HepG2 (cell line): ENCODE measurements around the gene GALNT1. TPM values are rescaled to one million over a fixed set of nuclear protein-coding genes. Genes with fewer than 3 reads are reported as not detected.

Source experiments
- ATAC-seq: fragments of 200-7000 bp; cut with Tn5 transposase; 3 replicates; pipeline ENCODE4 v1.9.1; 2020; ENCODE audit warnings: mild to moderate bottlenecking, moderate library complexity
- BruUV-seq: library from RNA; stranded (reverse); fragments of 400-500 nt; replicated peaks from 2 replicates; lab custom pipeline; 2021; lab: Mats Ljungman, UMichigan
- CTCF ChIA-PET: fragments of 300-600 bp; formaldehyde crosslinking; extraction: SDS; loops from one replicate; lab custom pipeline; 2021; ENCODE audit warnings: low total read pairs, inconsistent platforms, low intra/inter-chr PET ratio; lab: Yijun Ruan, JAX
- POLR2A ChIA-PET: fragments of 350-600 bp; sonication (Branson Sonifier 250); formaldehyde crosslinking; loops from one replicate; lab custom pipeline; 2020; ENCODE audit warnings: antibody characterized with exemption, inconsistent platforms; lab: Yijun Ruan, JAX
- DNase-seq: peaks from one replicate; pipeline ENCODE4 v3.0.0-alpha.2; 2015; ENCODE audit warnings: low spot score
- FAIRE-seq: peaks from 3 replicates; lab custom pipeline; 2011; peaks lifted over from hg19 to GRCh38; lab: Jason Lieb, UNC
- H2AFZ ChIP-seq: one replicate; pipeline ENCODE4 v1.6.1; 2011; ENCODE audit warnings: low read length, inconsistent platforms
- H3K27ac ChIP-seq: fragments of 300-600 bp; 3 replicates; pipeline ENCODE4 v1.8.0; 2011; ENCODE audit warnings: mixed run types, mild to moderate bottlenecking, mixed read lengths, low read length, inconsistent platforms; ENCODE audit not compliant: insufficient read depth; ENCODE audit errors: extremely low read length
- H3K27me3 ChIP-seq, 2 experiments: fragments of 200-600 bp in 1 of 2; 2 replicates in 1 of 2; 3 replicates in 1 of 2; pipeline versions ENCODE4 v1.6.0 to v1.8.0; 2011; ENCODE audit warnings: low read length in 2 of 2, mild to moderate bottlenecking in 2 of 2, moderate library complexity in 2 of 2, inconsistent platforms in 1 of 2; ENCODE audit not compliant: insufficient read depth in 2 of 2, control insufficient read depth in 1 of 2
- H3K36me3 ChIP-seq, 2 experiments: fragments of 200-600 bp in 1 of 2; replicated peaks in 1 of 2; 2 replicates in 1 of 2; 3 replicates in 1 of 2; pipeline versions ENCODE4 v1.5.1 to v1.8.0; 2011; ENCODE audit warnings: low read length in 2 of 2, inconsistent platforms in 1 of 2; ENCODE audit not compliant: insufficient read depth in 2 of 2, control insufficient read depth in 1 of 2
- H3K4me1 ChIP-seq: 2 replicates; pipeline ENCODE4 v1.5.1; 2012; ENCODE audit warnings: low read length, inconsistent platforms; ENCODE audit not compliant: insufficient read depth
- H3K4me2 ChIP-seq: 2 replicates; pipeline ENCODE4 v1.6.0; 2011; ENCODE audit warnings: low read depth, low read length, inconsistent platforms
- H3K4me3 ChIP-seq, 3 experiments: fragments of 200-600 bp in 1 of 3; sonication (generic), shearing (Covaris generic) in 1 of 3; replicated peaks in 1 of 3; 2 replicates each; pipeline ENCODE4 v1.5.1; 2011 to 2016; ENCODE audit warnings: low read length in 3 of 3, inconsistent platforms in 2 of 3, low read depth in 2 of 3, mild to moderate bottlenecking in 2 of 3, control low read depth in 1 of 3, mixed read lengths in 1 of 3; ENCODE audit not compliant: insufficient read depth in 1 of 3
- H3K79me2 ChIP-seq: one replicate; pipeline ENCODE4 v1.6.1; 2011; ENCODE audit warnings: low read length, inconsistent platforms; ENCODE audit not compliant: insufficient read depth
- H3K9ac ChIP-seq: 2 replicates; pipeline ENCODE4 v1.6.0; 2011; ENCODE audit warnings: mild to moderate bottlenecking, low read depth, low read length, inconsistent platforms; ENCODE audit not compliant: insufficient read depth
- H3K9me3 ChIP-seq: 2 replicates; pipeline ENCODE4 v1.5.1; 2012; ENCODE audit warnings: mild to moderate bottlenecking, low read length
- H4K20me1 ChIP-seq: 2 replicates; pipeline ENCODE4 v1.6.0; 2011; ENCODE audit warnings: inconsistent platforms, mild to moderate bottlenecking, low read length, moderate library complexity; ENCODE audit not compliant: insufficient read depth
- AGO2 ChIP-seq: fragments of 200-400 bp; formaldehyde crosslinking; optimal IDR thresholded peaks from 2 replicates; pipeline ENCODE3; 2017; ENCODE audit warnings: mild to moderate bottlenecking, low read depth, low read length, moderate library complexity
- CBX1 ChIP-seq: IDR thresholded peaks from one replicate; pipeline ENCODE4 v1.6.1; 2016; ENCODE audit warnings: antibody characterized with exemption, low read depth
- MTF2 ChIP-seq: sonication (generic); formaldehyde crosslinking; IDR thresholded peaks from 2 replicates; pipeline ENCODE4 v1.5.0; 2020; ENCODE audit warnings: missing genetic modification reagents, borderline replicate concordance
- NCOR1 ChIP-seq: fragments of 200-600 bp; sonication (generic); IDR thresholded peaks from 2 replicates; pipeline ENCODE4 v1.7.0; 2017; ENCODE audit warnings: antibody characterized with exemption, low read length, borderline replicate concordance
- NR1H2 ChIP-seq: sonication (generic); formaldehyde crosslinking; IDR thresholded peaks from 2 replicates; pipeline ENCODE4 v1.8.1; 2022; ENCODE audit warnings: low read depth, missing genetic modification reagents, borderline replicate concordance
- RBAK ChIP-seq: sonication (generic); formaldehyde crosslinking; IDR thresholded peaks from 2 replicates; pipeline ENCODE4 v1.5.1; 2020; ENCODE audit warnings: mild to moderate bottlenecking, missing genetic modification reagents
- RXRA ChIP-seq: sonication (generic); formaldehyde crosslinking; IDR thresholded peaks from 2 replicates; pipeline ENCODE4 v1.5.1; 2020; ENCODE audit warnings: missing genetic modification reagents
- SNAPC2 ChIP-seq: sonication (generic); formaldehyde crosslinking; IDR thresholded peaks from 2 replicates; pipeline ENCODE4 v1.8.1; 2022; ENCODE audit warnings: mild to moderate bottlenecking, missing genetic modification reagents
- YEATS2 ChIP-seq: sonication (generic); formaldehyde crosslinking; IDR thresholded peaks from 2 replicates; pipeline ENCODE4 v1.4.0; 2020; ENCODE audit warnings: missing genetic modification reagents, borderline replicate concordance
- ZKSCAN1 ChIP-seq: fragments of 150-350 bp; IDR thresholded peaks from 2 replicates; pipeline ENCODE4 v1.6.1; 2014; ENCODE audit warnings: low read length
- ZNF292 ChIP-seq: sonication (generic); formaldehyde crosslinking; IDR thresholded peaks from 2 replicates; pipeline ENCODE4 v1.8.1; 2022; ENCODE audit warnings: mild to moderate bottlenecking, low read depth, missing genetic modification reagents, borderline replicate concordance
- ZNF709 ChIP-seq: sonication (generic); formaldehyde crosslinking; IDR thresholded peaks from 2 replicates; pipeline ENCODE4 v1.5.0; 2020; ENCODE audit warnings: mild to moderate bottlenecking, missing genetic modification reagents
- WGBS: methylation state at CpG from one replicate; pipeline ENCODE4 v1.1.6; 2017; ENCODE audit warnings: low lambda C conversion rate; 5-methylcytosine and 5-hydroxymethylcytosine counted together
- in situ Hi-C: cut with HindIII; loops from 2 replicates; pipeline ENCODE4 v1.10.0; 2017; ENCODE audit warnings: low pct_unique_long_range_greater_than_20kb; ENCODE audit not compliant: extremely low pct_ligation_motif_present
- intact Hi-C: fragments of 100-400 bp; cut with micrococcal nuclease; formaldehyde crosslinking; loops from one replicate; pipeline ENCODE4 v1.10.0; 2022; ENCODE audit not compliant: unreplicated experiment
- polyA plus RNA-seq, 8 experiments: library from polyadenylated mRNA; depleted of rRNA in 3 of 8; stranded (reverse) in 7 of 8; unstranded in 1 of 8; fragments of >200 nt; fragmentation: Illumina TruSeq in 4 of 8; extraction: Trizol in 4 of 8; gene quantifications; 2 replicates each; pipeline versions ENCODE4 v1.2.1 to v1.2.3, GENCODE V29; 2011 to 2016; ENCODE audit warnings: low read depth in 4 of 8, missing spikeins in 1 of 8, mixed read lengths in 1 of 8; ENCODE audit not compliant: insufficient read depth in 1 of 8
- total RNA-seq, 5 experiments: library from RNA; depleted of rRNA; stranded (reverse); fragments of >200 nt; fragmentation: Illumina TruSeq; extraction: Trizol; gene quantifications; 2 replicates each; pipeline ENCODE4 v1.2.3, GENCODE V29; 2016; ENCODE audit warnings: low read depth in 1 of 5
- TF ChIP-seq, protein P1 (sequence below): sonication (generic); formaldehyde crosslinking; IDR thresholded peaks from 2 replicates; pipeline ENCODE4 v1.9.0; 2022; ENCODE audit warnings: missing genetic modification reagents, mild to moderate bottlenecking, borderline replicate concordance
- TF ChIP-seq, protein P2 (sequence below): sonication (generic); formaldehyde crosslinking; IDR thresholded peaks from 2 replicates; pipeline ENCODE4 v1.4.0; 2020; ENCODE audit warnings: mild to moderate bottlenecking, low read depth, missing genetic modification reagents

GALNT1 gene
- total and polyA plus RNA-seq, 2 of the 13 experiments (the other 11 are each of a cell fraction or from before 2014, with no cell fraction given) = 41.1 to 100 TPM

DNA sequence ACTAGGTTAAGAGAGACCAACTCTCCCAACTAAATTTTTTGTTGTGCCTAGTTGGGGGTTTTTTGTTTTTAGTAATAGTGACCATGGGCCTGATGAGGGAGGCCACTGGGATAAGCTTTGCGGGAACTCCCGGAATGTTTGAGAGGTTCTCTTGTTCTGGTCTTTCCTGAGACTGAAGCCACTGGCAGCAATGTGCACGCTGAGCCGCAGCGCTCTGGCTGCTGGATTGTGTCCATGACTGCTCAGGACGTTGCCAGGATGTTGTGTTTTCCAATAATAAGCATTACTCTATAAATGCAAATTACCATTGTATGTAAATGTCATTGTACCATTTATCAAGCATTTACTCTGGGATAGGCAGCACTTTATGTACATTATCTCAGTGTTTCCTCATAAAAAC, 126.1 kb downstream of the GALNT1 start:
- H3K79me2 ChIP-seq = no peaks in the 10 kb centered on the region
- H3K27me3 ChIP-seq = no peaks in the 10 kb centered on the region
- CTCF ChIA-PET = no interaction called here
- FAIRE-seq (no peak), ATAC-seq (no peak), DNase-seq (no peak)
- POLR2A ChIA-PET = no interaction called here
- WGBS = 100% methylated on average over 6 of the region's 6 CpGs
- no TSS peak for BruUV-seq
- in situ Hi-C loops (no loop called here), intact Hi-C loops (no loop called here)
- H3K27ac ChIP-seq = no peak overlapping the region
- H3K4me1 ChIP-seq = peaks cover 63% of the 10 kb centered on the region
- no peak overlapping the region for H3K9ac ChIP-seq
- no peaks in the 10 kb centered on the region for H4K20me1 ChIP-seq
- no peaks in the 10 kb centered on the region for H3K9me3 ChIP-seq
- no peak overlapping the region for H3K4me2 ChIP-seq
- H2AFZ ChIP-seq = no peak overlapping the region
- H3K36me3 ChIP-seq = peaks cover 0 to 10% of the 10 kb centered on the region in 2 experiments; a peak in 2 of 5 replicates
- TF ChIP-seq, protein P1, sequence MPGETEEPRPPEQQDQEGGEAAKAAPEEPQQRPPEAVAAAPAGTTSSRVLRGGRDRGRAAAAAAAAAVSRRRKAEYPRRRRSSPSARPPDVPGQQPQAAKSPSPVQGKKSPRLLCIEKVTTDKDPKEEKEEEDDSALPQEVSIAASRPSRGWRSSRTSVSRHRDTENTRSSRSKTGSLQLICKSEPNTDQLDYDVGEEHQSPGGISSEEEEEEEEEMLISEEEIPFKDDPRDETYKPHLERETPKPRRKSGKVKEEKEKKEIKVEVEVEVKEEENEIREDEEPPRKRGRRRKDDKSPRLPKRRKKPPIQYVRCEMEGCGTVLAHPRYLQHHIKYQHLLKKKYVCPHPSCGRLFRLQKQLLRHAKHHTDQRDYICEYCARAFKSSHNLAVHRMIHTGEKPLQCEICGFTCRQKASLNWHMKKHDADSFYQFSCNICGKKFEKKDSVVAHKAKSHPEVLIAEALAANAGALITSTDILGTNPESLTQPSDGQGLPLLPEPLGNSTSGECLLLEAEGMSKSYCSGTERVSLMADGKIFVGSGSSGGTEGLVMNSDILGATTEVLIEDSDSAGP = no peak
- TF ChIP-seq, all 625 proteins: peak for 0
- no peak overlapping the region for H3K4me3 ChIP-seq

DNA sequence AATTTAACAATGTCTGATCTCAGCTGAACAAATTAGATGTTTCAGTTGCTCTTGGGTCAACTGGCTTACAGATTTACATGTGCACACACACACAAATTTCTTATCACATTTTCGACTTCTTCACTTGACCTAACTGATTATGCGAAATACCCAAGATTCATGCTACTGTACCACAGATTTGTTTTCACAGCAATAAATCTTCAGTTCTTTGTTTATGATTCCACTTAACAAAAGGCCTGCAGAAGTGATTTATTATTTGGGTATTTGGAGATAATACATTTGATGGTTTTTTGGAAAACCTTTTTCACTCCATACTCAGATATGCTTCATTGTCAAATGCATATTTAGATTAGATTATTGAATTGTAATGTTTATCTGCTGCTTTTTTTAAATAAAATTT, 129.0 kb downstream of the GALNT1 start:
- H3K9ac ChIP-seq = no peak overlapping the region
- no peaks in the 10 kb centered on the region for H3K27me3 ChIP-seq
- no peaks in the 10 kb centered on the region for H3K79me2 ChIP-seq
- BruUV-seq = no TSS peak
- no peak overlapping the region for H3K4me3 ChIP-seq
- H4K20me1 ChIP-seq = no peaks in the 10 kb centered on the region
- no peak overlapping the region for H3K4me2 ChIP-seq
- intact Hi-C loops = no loop called here
- H2AFZ ChIP-seq = no peak overlapping the region
- H3K36me3 ChIP-seq = peaks cover 0 to 9% of the 10 kb centered on the region in 2 experiments; a peak in 1 of 5 replicates
- H3K4me1 ChIP-seq = peaks cover 59% of the 10 kb centered on the region
- 96% methylated on average over 2 of the region's 2 CpGs for WGBS
- DNase-seq = no peak
- in situ Hi-C loops = no loop called here
- H3K27ac ChIP-seq = peak overlapping the region; percentile 35
- ChIA-PET CTCF (no interaction called here), POLR2A (no interaction called here)
- ATAC-seq = no peak
- H3K9me3 ChIP-seq = no peaks in the 10 kb centered on the region
- no peak for FAIRE-seq
- TF ChIP-seq, protein P2, sequence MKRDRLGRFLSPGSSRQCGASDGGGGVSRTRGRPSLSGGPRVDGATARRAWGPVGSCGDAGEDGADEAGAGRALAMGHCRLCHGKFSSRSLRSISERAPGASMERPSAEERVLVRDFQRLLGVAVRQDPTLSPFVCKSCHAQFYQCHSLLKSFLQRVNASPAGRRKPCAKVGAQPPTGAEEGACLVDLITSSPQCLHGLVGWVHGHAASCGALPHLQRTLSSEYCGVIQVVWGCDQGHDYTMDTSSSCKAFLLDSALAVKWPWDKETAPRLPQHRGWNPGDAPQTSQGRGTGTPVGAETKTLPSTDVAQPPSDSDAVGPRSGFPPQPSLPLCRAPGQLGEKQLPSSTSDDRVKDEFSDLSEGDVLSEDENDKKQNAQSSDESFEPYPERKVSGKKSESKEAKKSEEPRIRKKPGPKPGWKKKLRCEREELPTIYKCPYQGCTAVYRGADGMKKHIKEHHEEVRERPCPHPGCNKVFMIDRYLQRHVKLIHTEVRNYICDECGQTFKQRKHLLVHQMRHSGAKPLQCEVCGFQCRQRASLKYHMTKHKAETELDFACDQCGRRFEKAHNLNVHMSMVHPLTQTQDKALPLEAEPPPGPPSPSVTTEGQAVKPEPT = no peak
- TF ChIP-seq RBAK (CRISPR knock-in tag) = no peak
- TF ChIP-seq NCOR1 = no peak
- no peak for TF ChIP-seq YEATS2
- TF ChIP-seq SNAPC2 = no peak
- TF ChIP-seq AGO2 = no peak
- TF ChIP-seq RXRA = no peak
- no peak for TF ChIP-seq CBX1
- no peak for TF ChIP-seq ZNF709 (CRISPR knock-in tag)
- no peak for TF ChIP-seq ZKSCAN1
- no peak for TF ChIP-seq NR1H2 (CRISPR knock-in tag)
- no peak for TF ChIP-seq MTF2 (CRISPR knock-in tag)
- TF ChIP-seq ZNF292 (CRISPR knock-in tag) = no peak
